T47D (cell line): ENCODE data around the gene CD200.
A peak's percentile ranks its signal among the peaks of the same experiment; 100 is the strongest.
"Not testable (repeated sequence)": the region's sequence is repeated elsewhere in the genome, so short reads cannot be mapped to it uniquely, and the experiment has no call there.

Experiments
- DNase-seq, 2 experiments: peaks; one replicate each; pipeline versions ENCODE4 v3.0.0 to v3.0.0-alpha.2; 2011 to 2012; ENCODE audit warnings: low read depth in 1 of 2, low spot score in 1 of 2
- JUND ChIP-seq: IDR thresholded peaks from 2 replicates; pipeline ENCODE4 v1.6.1; 2012; ENCODE audit warnings: low read depth
- in situ Hi-C: cut with HindIII; loops from 2 replicates; pipeline ENCODE4 v1.10.0; 2016; ENCODE audit warnings: low sequenced_read_pairs, low pct_unique_long_range_greater_than_20kb

CD200 gene

GRCh38 chr3:112373924-112374323 is 41.0 kb downstream of the CD200 start:
- no peak for DNase-seq
- in situ Hi-C loops, result no loop called here
- TF ChIP-seq JUND, result no peak

GRCh38 chr3:112374333-112374734 is 41.4 kb downstream of the CD200 start:
- no peak for DNase-seq
- in situ Hi-C loops, result no loop called here
- TF ChIP-seq JUND, result no peak

- no peak for DNase-seq
- TF ChIP-seq JUND, result no peak
- in situ Hi-C loops, result no loop called here
These were observed 42.2 kb downstream of the CD200 start for GRCh38 chr3:112375117-112375516.

GRCh38 chr3:112376241-112376911 is 43.4 kb downstream of the CD200 start:
- DNase-seq, result no peak
- in situ Hi-C loops, result no loop called here
- no peak for TF ChIP-seq JUND

- no peak for TF ChIP-seq JUND
- DNase-seq, result no peak
- in situ Hi-C loops, result no loop called here
These were observed 44.0 kb downstream of the CD200 start for GRCh38 chr3:112376992-112377391.

GRCh38 chr3:112377568-112378071 is 44.7 kb downstream of the CD200 start:
- in situ Hi-C loops, result no loop called here
- TF ChIP-seq JUND, result no peak
- no peak for DNase-seq

- DNase-seq, result peak in 1 of 2 experiments; percentile 30
- in situ Hi-C loops, result not testable (repeated sequence)
These were observed 45.4 kb downstream of the CD200 start for GRCh38 chr3:112378347-112378746.

GRCh38 chr3:112379020-112379690 is 46.2 kb downstream of the CD200 start:
- peak in 1 of 2 experiments; percentile 13 for DNase-seq
- no peak for TF ChIP-seq JUND
- in situ Hi-C loops, result no loop called here

GRCh38 chr3:112381673-112382542 is 49.0 kb downstream of the CD200 start:
- DNase-seq, result no peak
- in situ Hi-C loops, result no loop called here
- TF ChIP-seq JUND, result no peak

GRCh38 chr3:112382543-112383160 is 49.7 kb downstream of the CD200 start:
- DNase-seq, result no peak
- no peak for TF ChIP-seq JUND
- in situ Hi-C loops, result no loop called here

- no peak for DNase-seq
- in situ Hi-C loops, result no loop called here
- no peak for TF ChIP-seq JUND
These were observed 51.8 kb downstream of the CD200 start for GRCh38 chr3:112384769-112385168.

GRCh38 chr3:112388972-112389371 is 56.0 kb downstream of the CD200 start:
- no peak for TF ChIP-seq JUND
- in situ Hi-C loops, result no loop called here
- DNase-seq, result no peak
